GM21360 (cell line): ENCODE data around the gene ARHGEF40.

Experiments used
- ATAC-seq: cut with Tn5 transposase; IDR thresholded peaks from one replicate; pipeline ENCODE4 v1.9.1; 2021; ENCODE audit warnings: mild to moderate bottlenecking, moderate library complexity; ENCODE audit not compliant: unreplicated experiment

The ARHGEF40 gene

GRCh38 chr14:21078726-21079125, 8.6 kb downstream of the ARHGEF40 start:
- no peak for ATAC-seq

GRCh38 chr14:21081521-21082142, 11.5 kb downstream of the ARHGEF40 start:
- ATAC-seq, result no peak

- ATAC-seq, result no peak
Measured at GRCh38 chr14:21083565-21084325, 13.6 kb downstream of the ARHGEF40 start.

- no peak for ATAC-seq
Measured at GRCh38 chr14:21084396-21084795, 14.3 kb downstream of the ARHGEF40 start.

GRCh38 chr14:21084998-21085853, 15.1 kb downstream of the ARHGEF40 start:
- no peak for ATAC-seq

GRCh38 chr14:21086908-21087293, 16.8 kb downstream of the ARHGEF40 start:
- no peak for ATAC-seq

- ATAC-seq, result no peak
Measured at GRCh38 chr14:21087294-21088091, 17.4 kb downstream of the ARHGEF40 start.

GRCh38 chr14:21088687-21089086, 18.6 kb downstream of the ARHGEF40 start:
- no peak for ATAC-seq

GRCh38 chr14:21089271-21089670, 19.2 kb downstream of the ARHGEF40 start:
- no peak for ATAC-seq

- ATAC-seq, result no peak
Measured at GRCh38 chr14:21089877-21090193, 19.7 kb downstream of the ARHGEF40 start.

- ATAC-seq, result no peak
Measured at GRCh38 chr14:21090194-21090939, 20.3 kb downstream of the ARHGEF40 start.

- no peak for ATAC-seq
Measured at GRCh38 chr14:21090940-21091663, 21.0 kb downstream of the ARHGEF40 start.

- no peak for ATAC-seq
Measured at GRCh38 chr14:21091821-21092272, 21.7 kb downstream of the ARHGEF40 start.

- ATAC-seq, result peak; percentile 78
Measured at GRCh38 chr14:21092273-21093011, 22.3 kb downstream of the ARHGEF40 start.

GRCh38 chr14:21093018-21093417, 22.9 kb downstream of the ARHGEF40 start:
- no peak for ATAC-seq

- ATAC-seq, result no peak
Measured at GRCh38 chr14:21093769-21094681, 23.9 kb downstream of the ARHGEF40 start.

- ATAC-seq, result no peak
Measured at GRCh38 chr14:21095430-21096205, 25.5 kb downstream of the ARHGEF40 start.
